Stomach (tissue), 4 donors: ENCODE data around the gene AK5.

ENCODE experiments used
- CTCF ChIP-seq, 7 experiments: fragments of 450-650 bp in 4 of 7; fragments of 200-600 bp in 3 of 7; sonication (generic) in 3 of 7; IDR thresholded peaks; one replicate each; pipeline ENCODE4 v1.5.1; 2016 to 2019; ENCODE audit warnings: antibody characterized with exemption in 7 of 7, control low read depth in 2 of 7, mild to moderate bottlenecking in 1 of 7
- EP300 ChIP-seq: sonication (generic); formaldehyde crosslinking; IDR thresholded peaks from one replicate; pipeline ENCODE4 v1.6.1; 2017; ENCODE audit warnings: antibody characterized with exemption
- POLR2A ChIP-seq, 4 donors: fragments of 450-650 bp; IDR thresholded peaks; one replicate each; pipeline ENCODE4 v1.6.1; 2016; ENCODE audit warnings: antibody characterized with exemption in 4 of 4, control low read depth in 2 of 4, mild to moderate bottlenecking in 1 of 4, moderate library complexity in 1 of 4
- POLR2AphosphoS5 ChIP-seq, 3 donors: sonication (generic); formaldehyde crosslinking; IDR thresholded peaks; one replicate each; pipeline ENCODE4 v1.6.1; 2016; ENCODE audit warnings: antibody characterized with exemption in 3 of 3

- TF ChIP-seq EP300 (no peak), POLR2AphosphoS5 (IDR thresholded peaks at IDR 0.05) (no peak), CTCF (IDR thresholded peaks at IDR 0.05) (no peak), POLR2A (IDR thresholded peaks at IDR 0.05) (no peak)
These were observed 278.9 kb downstream of the AK5 start for GRCh38 chr1:77560741-77561140.
